Measurements from ENCODE around the gene POSTN.
"Not testable (repeated sequence)": the region's sequence is repeated elsewhere in the genome, so short reads cannot be mapped to it uniquely, and the experiment has no call there.

The POSTN gene

GRCh38 chr13:37594550-37594949 is 4.0 kb downstream of the POSTN start:
- DNase-seq, result no peak

GRCh38 chr13:37589381-37589780 is 9.2 kb downstream of the POSTN start:
- DNase-seq, result not testable (repeated sequence)

GRCh38 chr13:37587236-37587635 is 11.3 kb downstream of the POSTN start:
- no peak for DNase-seq

- no peak for DNase-seq
These were observed 12.4 kb downstream of the POSTN start for GRCh38 chr13:37586164-37586563.

- DNase-seq, result no peak
These were observed 13.0 kb downstream of the POSTN start for GRCh38 chr13:37585541-37585940.

- DNase-seq, result no peak
These were observed 22.0 kb downstream of the POSTN start for GRCh38 chr13:37576601-37577000.

- no peak for DNase-seq
These were observed 33.1 kb downstream of the POSTN start for GRCh38 chr13:37565425-37565824.

GRCh38 chr13:37561031-37561430 is 37.5 kb downstream of the POSTN start:
- no peak for DNase-seq

GRCh38 chr13:37560526-37560925 is 38.0 kb downstream of the POSTN start:
- DNase-seq, result no peak

GRCh38 chr13:37558766-37559165 is 39.8 kb downstream of the POSTN start:
- DNase-seq, result not testable (repeated sequence)

- no peak for DNase-seq
These were observed 52.5 kb downstream of the POSTN start for GRCh38 chr13:37546087-37546486.

GRCh38 chr13:37544995-37545394 is 53.6 kb downstream of the POSTN start:
- no peak for DNase-seq

GRCh38 chr13:37539976-37540605 is 58.5 kb downstream of the POSTN start:
- DNase-seq, result no peak

- no peak for DNase-seq
These were observed 59.4 kb downstream of the POSTN start for GRCh38 chr13:37539170-37539569.

- no peak for DNase-seq
These were observed 63.1 kb downstream of the POSTN start for GRCh38 chr13:37535501-37535900.

GRCh38 chr13:37534676-37535075 is 63.9 kb downstream of the POSTN start:
- no peak for DNase-seq

- DNase-seq, result no peak
These were observed 64.4 kb downstream of the POSTN start for GRCh38 chr13:37534181-37534580.

- DNase-seq, result no peak
These were observed 67.5 kb downstream of the POSTN start for GRCh38 chr13:37531049-37531448.

GRCh38 chr13:37529751-37530385 is 68.7 kb downstream of the POSTN start:
- DNase-seq, result no peak

- no peak for DNase-seq
These were observed 71.7 kb downstream of the POSTN start for GRCh38 chr13:37526710-37527473.

- DNase-seq, result no peak
These were observed 83.3 kb downstream of the POSTN start for GRCh38 chr13:37515226-37515625.

Data from inflammatory macrophage treated with lipopolysaccharide for 1 hour (primary cell).